Sigmoid colon (tissue), 7 donors: Measurements from ENCODE around the gene PMM1. TPM values are rescaled to one million over a fixed set of nuclear protein-coding genes. Genes with fewer than 3 reads are reported as not detected.

ENCODE experiments used
- polyA plus RNA-seq, 3 donors: library from polyadenylated mRNA; stranded (reverse); fragments of 200-250 nt; gene quantifications; one replicate each; pipeline ENCODE4 v1.2.3, GENCODE V29; 2013
- total RNA-seq, 4 donors: library from RNA; depleted of rRNA; stranded (reverse); fragments of >200 nt; gene quantifications; one replicate each; pipeline ENCODE4 v1.1.0, GENCODE V29; 2016
- donor health status: healthy with polysubstance abuse.
- donor health status: Bipolar disorder and iron deficiency.
- donor health status: healthy.

Gene PMM1
- total and polyA plus RNA-seq, 7 donors: 35.0 to 102 (median 52.4) TPM

Other genes starting within 250 kb of the PMM1 start
- 10 to 100 TPM; 21.3 to 30.3 (median 24.8) TPM for gene TEF, start 207.9 kb downstream of the PMM1 start, total RNA-seq
- gene TEF, start 207.9 kb downstream of the PMM1 start, polyA plus RNA-seq: 10 to 100 TPM; 12.6 to 14.8 (median 14.4) TPM
- 10 to 100 TPM; 23.2 to 38.2 (median 31.8) TPM for gene TOB2, start 143.0 kb downstream of the PMM1 start, total RNA-seq
- 10 to 100 TPM; 13.2 to 31.9 (median 15.0) TPM for gene TOB2, start 143.0 kb downstream of the PMM1 start, polyA plus RNA-seq
- 10 to 100 TPM; 31.9 to 54.2 (median 44.4) TPM for gene PHF5A, start 121.1 kb downstream of the PMM1 start, total RNA-seq
- gene PHF5A, start 121.1 kb downstream of the PMM1 start, polyA plus RNA-seq: 10 to 100 TPM; 49.2 to 59.6 (median 59.6) TPM
- 10 to 100 TPM; 67.3 to 90.3 (median 83.0) TPM for gene ACO2, start 120.7 kb downstream of the PMM1 start, total RNA-seq
- gene ACO2, start 120.7 kb downstream of the PMM1 start, polyA plus RNA-seq: 100 to 1,000 TPM; 106 to 157 (median 127) TPM
- 10 to 100 TPM; 10.3 to 14.4 (median 12.2) TPM for gene POLR3H, start 45.4 kb downstream of the PMM1 start, total RNA-seq
- gene POLR3H, start 45.4 kb downstream of the PMM1 start, polyA plus RNA-seq: 10 to 100 TPM in 1 of 3 donors, 1 to 10 TPM in 2; 4.6 to 19.7 (median 7.2) TPM
- 10 to 100 TPM in 2 of 4 donors, 1 to 10 TPM in 2; 6.4 to 19.9 (median 10.6) TPM for gene CSDC2, start 28.8 kb downstream of the PMM1 start, total RNA-seq
- gene CSDC2, start 28.8 kb downstream of the PMM1 start, polyA plus RNA-seq: 1 to 10 TPM in 1 of 3 donors, under 1 TPM in 2; 0.46 to 1.2 (median 0.60) TPM
- 10 to 100 TPM; 11.0 to 29.1 (median 16.9) TPM for gene DESI1, start 31.2 kb upstream of the PMM1 start, total RNA-seq
- gene DESI1, start 31.2 kb upstream of the PMM1 start, polyA plus RNA-seq: 10 to 100 TPM; 10.2 to 19.2 (median 12.5) TPM
- gene XRCC6, start 31.5 kb upstream of the PMM1 start, total RNA-seq: 100 to 1,000 TPM; 143 to 220 (median 202) TPM
- gene XRCC6, start 31.5 kb upstream of the PMM1 start, polyA plus RNA-seq: 100 to 1,000 TPM; 141 to 203 (median 149) TPM
- 100 to 1,000 TPM in 2 of 4 donors, 10 to 100 TPM in 2; 69.8 to 121 (median 99.0) TPM for gene SNU13, start 99.0 kb upstream of the PMM1 start, total RNA-seq
- 100 to 1,000 TPM; 103 to 146 (median 125) TPM for gene SNU13, start 99.0 kb upstream of the PMM1 start, polyA plus RNA-seq
- 1 to 10 TPM in 1 of 4 donors, under 1 TPM in 1, not detected in 2; 0.54 to 1.2 TPM for gene MEI1, start 109.7 kb upstream of the PMM1 start, total RNA-seq
- 1 to 10 TPM in 2 of 3 donors, under 1 TPM in 1; 0.60 to 6.4 (median 1.4) TPM for gene MEI1, start 109.7 kb upstream of the PMM1 start, polyA plus RNA-seq
- gene CCDC134, start 210.8 kb upstream of the PMM1 start, total RNA-seq: 1 to 10 TPM; 4.5 to 8.6 (median 7.9) TPM
- gene CCDC134, start 210.8 kb upstream of the PMM1 start, polyA plus RNA-seq: 1 to 10 TPM in 2 of 3 donors, under 1 TPM in 1; 0.60 to 6.1 (median 3.0) TPM
- gene SREBF2, start 243.3 kb upstream of the PMM1 start, total RNA-seq: 10 to 100 TPM; 25.2 to 51.0 (median 33.4) TPM
- 100 to 1,000 TPM in 1 of 3 donors, 10 to 100 TPM in 2; 13.8 to 132 (median 15.3) TPM for gene SREBF2, start 243.3 kb upstream of the PMM1 start, polyA plus RNA-seq